Neuronal stem cell (in vitro differentiated cells): ENCODE data around the gene ADRM1.

Source experiments
- DNase-seq: peaks from one replicate; pipeline ENCODE4 v3.0.0-alpha.2; 2013; ENCODE audit warnings: low spot score
- H2AFZ ChIP-seq: one replicate; pipeline ENCODE4 v1.6.1; 2013; ENCODE audit warnings: mild to moderate bottlenecking, low read length, inconsistent platforms
- H2AK5ac ChIP-seq: 2 replicates; pipeline ENCODE4 v1.6.1; 2013; ENCODE audit warnings: low read depth, mild to moderate bottlenecking, inconsistent platforms, low read length, moderate library complexity, mixed read lengths
- H2BK120ac ChIP-seq: 2 replicates; pipeline ENCODE4 v1.6.1; 2013; ENCODE audit warnings: low read depth, mild to moderate bottlenecking, inconsistent platforms, low read length, moderate library complexity, mixed read lengths
- H2BK12ac ChIP-seq: one replicate; pipeline ENCODE4 v1.6.1; 2013; ENCODE audit warnings: low read length, inconsistent platforms
- H2BK15ac ChIP-seq: 2 replicates; pipeline ENCODE4 v1.6.1; 2013; ENCODE audit warnings: mild to moderate bottlenecking, low read length, inconsistent platforms, mixed read lengths
- H2BK5ac ChIP-seq: one replicate; pipeline ENCODE4 v1.6.1; 2013; ENCODE audit warnings: inconsistent platforms, mild to moderate bottlenecking, low read length, moderate library complexity
- H3K14ac ChIP-seq: one replicate; pipeline ENCODE4 v1.6.1; 2013; ENCODE audit warnings: low read length, inconsistent platforms
- H3K18ac ChIP-seq: 2 replicates; pipeline ENCODE4 v1.6.1; 2013; ENCODE audit warnings: low read length, inconsistent platforms
- H3K23ac ChIP-seq: 2 replicates; pipeline ENCODE4 v1.6.1; 2013; ENCODE audit warnings: low read depth, mild to moderate bottlenecking, mixed read lengths, low read length, inconsistent platforms; ENCODE audit not compliant: poor library complexity
- H3K27ac ChIP-seq: replicated peaks from 3 replicates; pipeline ENCODE4 v1.5.1; 2013; ENCODE audit warnings: low read length, inconsistent platforms
- H3K27me3 ChIP-seq, 3 experiments: 2 replicates each; pipeline ENCODE4 v1.6.1; 2013; ENCODE audit warnings: low read length in 3 of 3, mild to moderate bottlenecking in 2 of 3, inconsistent platforms in 1 of 3, low read depth in 1 of 3, mixed read lengths in 1 of 3, moderate library complexity in 1 of 3; ENCODE audit not compliant: control insufficient read depth in 3 of 3, insufficient read depth in 3 of 3
- H3K36me3 ChIP-seq, 2 donors: replicated peaks in 1 of 2; 2 replicates each; pipeline ENCODE4 v1.6.1; 2013; ENCODE audit warnings: low read length in 2 of 2; ENCODE audit not compliant: control insufficient read depth in 2 of 2, insufficient read depth in 2 of 2
- H3K4ac ChIP-seq: 2 replicates; pipeline ENCODE4 v1.6.1; 2013; ENCODE audit warnings: inconsistent platforms, mild to moderate bottlenecking, low read length, moderate library complexity
- H3K4me1 ChIP-seq, 2 donors: 1 replicate in 1 of 2; 2 replicates in 1 of 2; pipeline ENCODE4 v1.6.1; 2013; ENCODE audit warnings: low read length in 2 of 2, low read depth in 1 of 2; ENCODE audit not compliant: control insufficient read depth in 2 of 2, insufficient read depth in 1 of 2
- H3K4me2 ChIP-seq: one replicate; pipeline ENCODE4 v1.6.1; 2013; ENCODE audit warnings: mild to moderate bottlenecking, low read length, inconsistent platforms; ENCODE audit not compliant: insufficient read depth, poor library complexity, severe bottlenecking
- H3K4me3 ChIP-seq, 2 donors: 2 replicates each; pipeline ENCODE4 v1.5.1; 2013; ENCODE audit warnings: low read length in 2 of 2, mild to moderate bottlenecking in 2 of 2, inconsistent platforms in 1 of 2, moderate library complexity in 1 of 2
- H3K79me1 ChIP-seq: one replicate; pipeline ENCODE4 v1.6.1; 2013; ENCODE audit warnings: low read depth, mild to moderate bottlenecking, inconsistent platforms, low read length, moderate library complexity
- H3K9ac ChIP-seq: one replicate; pipeline ENCODE4 v1.6.1; 2013; ENCODE audit warnings: mild to moderate bottlenecking, low read depth, low read length, inconsistent platforms; ENCODE audit not compliant: poor library complexity
- H3K9me3 ChIP-seq, 2 donors: replicated peaks in 1 of 2; 2 replicates each; pipeline versions ENCODE3 to v1.6.1; 2013; ENCODE audit warnings: low read length in 2 of 2, mild to moderate bottlenecking in 2 of 2, inconsistent platforms in 1 of 2, low read depth in 1 of 2, mixed read lengths in 1 of 2, moderate library complexity in 1 of 2; ENCODE audit not compliant: control insufficient read depth in 2 of 2, insufficient read depth in 1 of 2
- H4K8ac ChIP-seq: one replicate; pipeline ENCODE4 v1.6.1; 2013; ENCODE audit warnings: low read depth, mild to moderate bottlenecking, inconsistent platforms, low read length, moderate library complexity
- H4K91ac ChIP-seq: one replicate; pipeline ENCODE4 v1.6.1; 2013; ENCODE audit warnings: low read length, low read depth, mild to moderate bottlenecking, inconsistent platforms; ENCODE audit not compliant: poor library complexity
- WGBS, 2 donors: extraction: QIAGEN DNeasy Blood & Tissue Kit; methylation state at CpG; one replicate each; pipeline ENCODE4 v1.1.7; 2013; ENCODE audit warnings: missing lambda C conversion rate in 2 of 2, mixed read lengths in 1 of 2; ENCODE audit not compliant: insufficient read length in 2 of 2, insufficient replicate concordance in 1 of 2; ENCODE audit errors: extremely low coverage in 2 of 2; 5-methylcytosine and 5-hydroxymethylcytosine counted together

ADRM1 gene

DNA sequence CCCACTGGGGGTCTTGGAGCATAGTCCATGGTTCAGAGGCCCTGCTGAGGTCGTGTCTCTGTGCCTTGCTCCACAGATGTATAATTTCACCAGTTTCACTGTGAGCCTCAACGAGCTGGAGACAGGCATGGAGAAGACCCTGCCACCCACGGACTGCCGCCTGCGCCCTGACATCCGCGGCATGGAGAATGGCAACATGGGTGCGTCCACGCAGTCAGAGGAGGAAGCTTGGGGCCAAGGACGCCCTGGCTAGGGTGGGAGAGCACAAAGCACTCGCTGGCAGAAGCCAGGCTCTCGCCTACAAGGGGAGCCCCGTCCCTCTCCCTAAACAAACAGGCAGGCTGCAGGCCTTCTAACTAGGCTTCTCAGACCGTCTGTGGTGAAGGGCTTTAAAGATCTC is 13.7 kb upstream of the ADRM1 start:
- H3K9ac ChIP-seq = no peak overlapping the region
- H3K4me3 ChIP-seq = no peak overlapping the region
- no peak overlapping the region for H3K4me2 ChIP-seq
- no peak overlapping the region for H2AK5ac ChIP-seq
- no peak overlapping the region for H2BK120ac ChIP-seq
- H3K27ac ChIP-seq = no peak overlapping the region
- peaks cover 30 to 76% of the 10 kb centered on the region in 2 donors for H3K36me3 ChIP-seq
- DNase-seq = no peak
- H3K79me1 ChIP-seq = no peaks in the 10 kb centered on the region
- H4K91ac ChIP-seq = no peak overlapping the region
- H4K8ac ChIP-seq = no peak overlapping the region
- H2BK12ac ChIP-seq = no peak overlapping the region
- no peak overlapping the region for H3K4ac ChIP-seq
- no peak overlapping the region for H3K14ac ChIP-seq
- no peaks in the 10 kb centered on the region for H3K4me1 ChIP-seq
- H3K23ac ChIP-seq = peak overlapping the region; percentile 73
- no CpG with 5 or more reads among the region's 14 CpGs for WGBS, 2 donors
- no peak overlapping the region for H2BK15ac ChIP-seq
- H3K9me3 ChIP-seq = peaks cover 0 to 7% of the 10 kb centered on the region in 2 donors
- no peak overlapping the region for H2BK5ac ChIP-seq
- no peak overlapping the region for H2AFZ ChIP-seq
- no peak overlapping the region for H3K18ac ChIP-seq
- H3K27me3 ChIP-seq = no peaks in the 10 kb centered on the region

DNA sequence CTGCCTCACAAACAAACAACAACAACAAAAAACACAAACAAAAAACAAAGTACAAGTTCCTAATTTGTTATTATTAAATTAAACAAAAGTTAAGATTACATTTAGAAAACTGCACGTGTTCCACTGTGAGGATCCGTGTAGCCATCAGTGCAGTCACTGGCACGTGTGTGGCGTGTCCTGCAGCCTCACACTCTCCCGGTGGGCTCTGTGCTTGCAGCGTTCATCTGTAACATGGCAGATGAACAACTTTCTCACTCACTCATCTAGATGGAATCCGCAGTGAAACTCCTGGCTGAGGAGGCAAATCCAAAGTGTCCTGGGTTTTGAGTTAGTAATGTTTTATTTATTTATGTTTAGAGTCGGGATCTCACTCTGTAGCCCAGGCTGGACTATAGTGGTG is 12.9 kb upstream of the ADRM1 start:
- Histone ChIP-seq H3K9ac (no peak overlapping the region), H3K9me3 (peaks cover 0 to 7% of the 10 kb centered on the region in 2 donors), H3K23ac (no peak overlapping the region), H2BK5ac (no peak overlapping the region), H3K4me3 (no peak overlapping the region), H2BK12ac (no peak overlapping the region), H4K8ac (no peak overlapping the region), H3K18ac (no peak overlapping the region), H3K14ac (no peak overlapping the region), H4K91ac (no peak overlapping the region), H3K27me3 (no peaks in the 10 kb centered on the region), H3K36me3 (peaks cover 33 to 74% of the 10 kb centered on the region in 2 donors), H2AFZ (no peak overlapping the region), H3K27ac (no peak overlapping the region), H2BK120ac (no peak overlapping the region), H2AK5ac (no peak overlapping the region), H3K4ac (no peak overlapping the region), H3K79me1 (no peaks in the 10 kb centered on the region), H2BK15ac (no peak overlapping the region), H3K4me2 (no peak overlapping the region), H3K4me1 (no peaks in the 10 kb centered on the region)
- DNase-seq = no peak
- no CpG with 5 or more reads among the region's 8 CpGs for WGBS, 2 donors

DNA sequence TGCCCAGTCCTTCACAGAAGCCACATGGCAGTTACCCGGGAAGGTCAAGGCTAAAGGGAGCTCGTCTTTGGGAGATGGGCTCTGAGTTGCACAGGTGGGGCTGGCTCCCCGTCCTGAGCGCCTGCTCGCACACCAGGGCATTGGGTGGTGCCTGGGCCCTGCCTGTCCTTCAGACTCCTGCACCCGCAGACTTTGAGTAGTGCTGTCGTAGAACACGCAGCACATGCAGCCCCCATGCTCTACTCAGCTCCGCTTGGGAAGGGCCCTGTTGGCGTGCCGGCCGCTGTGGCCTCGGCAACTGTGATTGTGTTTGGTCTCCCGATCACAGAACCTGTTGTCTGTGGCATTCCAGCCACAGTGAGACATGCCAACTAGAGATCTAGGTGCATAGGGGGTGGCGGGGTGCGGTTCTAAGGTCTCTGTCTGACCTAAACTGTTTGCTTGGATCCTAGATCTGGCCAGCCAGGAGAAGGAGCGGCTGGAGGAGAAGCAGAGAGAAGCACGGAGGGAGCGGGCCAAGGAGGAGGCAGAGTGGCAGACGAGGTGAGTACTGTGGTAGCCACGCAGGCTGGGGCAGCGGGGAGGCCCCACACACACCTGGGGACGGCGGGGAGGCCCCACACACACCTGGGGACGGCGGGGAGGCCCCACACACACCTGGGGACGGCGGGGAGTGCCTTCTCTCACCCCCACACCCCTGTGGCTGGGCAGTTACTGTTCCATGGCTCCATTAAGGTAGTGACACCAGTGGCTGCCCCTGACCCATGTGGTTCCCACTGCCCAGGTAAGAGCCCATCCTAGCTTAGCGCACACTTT is 11.3 kb upstream of the ADRM1 start:
- whole genome bisulfite sequencing, 2 donors = no CpG with 5 or more reads among the region's 29 CpGs

DNA sequence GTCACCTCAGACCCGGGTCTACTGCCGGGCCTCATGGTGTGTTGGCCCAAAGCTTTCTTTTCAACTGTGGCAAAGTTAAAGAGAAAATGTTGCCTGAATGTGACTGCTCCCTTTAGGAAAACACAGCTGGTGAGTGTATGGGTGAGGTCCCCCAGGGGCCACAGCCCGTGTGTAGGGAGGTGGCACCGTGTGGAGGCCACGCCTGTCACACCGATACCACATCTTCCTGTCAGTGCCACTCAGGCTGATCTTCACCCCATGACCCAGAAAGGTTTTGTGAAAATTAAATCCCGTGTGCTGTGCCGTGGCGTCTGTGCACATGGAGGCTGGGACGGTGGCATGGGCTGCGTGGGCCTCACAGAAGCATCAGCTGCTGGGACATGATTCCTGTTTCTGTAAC is 10.7 kb upstream of the ADRM1 start:
- no peak overlapping the region for H2BK5ac ChIP-seq
- no CpG with 5 or more reads among the region's 11 CpGs for WGBS, 2 donors
- H2AFZ ChIP-seq = no peak overlapping the region
- H3K9ac ChIP-seq = no peak overlapping the region
- no peak overlapping the region for H2BK120ac ChIP-seq
- H3K23ac ChIP-seq = peak overlapping the region; percentile 80
- H3K4me2 ChIP-seq = no peak overlapping the region
- H3K14ac ChIP-seq = no peak overlapping the region
- H2AK5ac ChIP-seq = no peak overlapping the region
- H3K9me3 ChIP-seq = peaks cover 0 to 7% of the 10 kb centered on the region in 2 donors
- H3K36me3 ChIP-seq = peaks cover 34 to 71% of the 10 kb centered on the region in 2 donors
- no peaks in the 10 kb centered on the region for H3K27me3 ChIP-seq
- H3K27ac ChIP-seq = no peak overlapping the region
- no peak overlapping the region for H4K91ac ChIP-seq
- no peak overlapping the region for H3K4me3 ChIP-seq
- no peaks in the 10 kb centered on the region for H3K4me1 ChIP-seq
- no peak overlapping the region for H4K8ac ChIP-seq
- no peak overlapping the region for H3K18ac ChIP-seq
- H3K4ac ChIP-seq = no peak overlapping the region
- H2BK12ac ChIP-seq = no peak overlapping the region
- DNase-seq = no peak
- H2BK15ac ChIP-seq = no peak overlapping the region
- H3K79me1 ChIP-seq = peaks cover 2% of the 10 kb centered on the region

More for the DNA sequence above, 11.3 kb upstream of the ADRM1 start:
- H3K9me3 ChIP-seq = peaks cover 0 to 7% of the 10 kb centered on the region in 2 donors
- no peak overlapping the region for H4K8ac ChIP-seq
- H2BK12ac ChIP-seq = no peak overlapping the region
- H3K4ac ChIP-seq = no peak overlapping the region
- no peak overlapping the region for H2AK5ac ChIP-seq
- H3K27ac ChIP-seq = no peak overlapping the region
- no peak overlapping the region for H2AFZ ChIP-seq
- DNase-seq = no peak
- H4K91ac ChIP-seq = no peak overlapping the region
- peak overlapping the region in 1 of 2 donors; percentile 4 for H3K4me3 ChIP-seq
- H3K23ac ChIP-seq = peak overlapping the region; percentile 81
- no peak overlapping the region for H2BK120ac ChIP-seq
- no peaks in the 10 kb centered on the region for H3K4me1 ChIP-seq
- no peaks in the 10 kb centered on the region for H3K79me1 ChIP-seq
- peaks cover 35 to 74% of the 10 kb centered on the region in 2 donors for H3K36me3 ChIP-seq
- no peak overlapping the region for H3K4me2 ChIP-seq
- no peak overlapping the region for H2BK5ac ChIP-seq
- no peaks in the 10 kb centered on the region for H3K27me3 ChIP-seq
- no peak overlapping the region for H3K14ac ChIP-seq
- H3K18ac ChIP-seq = no peak overlapping the region
- H3K9ac ChIP-seq = no peak overlapping the region
- no peak overlapping the region for H2BK15ac ChIP-seq
